ENCODE measurements around the gene BRCC3.

Gene BRCC3

GRCh38 chrX:155028129-155028528, 43.2 kb upstream of the BRCC3 start:
- TF ChIP-seq CTCF (IDR thresholded peaks at IDR 0.05; ENCODE audit: low read depth, low read length), result no peak
- no peak for DNase-seq (ENCODE audit: extremely low read depth, low read depth)

- no peak for TF ChIP-seq CTCF (IDR thresholded peaks at IDR 0.05; ENCODE audit: low read depth, low read length)
- no peak for DNase-seq (ENCODE audit: extremely low read depth, low read depth)
Observed at GRCh38 chrX:155028877-155029291, 42.4 kb upstream of the BRCC3 start.

- no peak for DNase-seq (ENCODE audit: extremely low read depth, low read depth)
- no peak for TF ChIP-seq CTCF (IDR thresholded peaks at IDR 0.05; ENCODE audit: low read depth, low read length)
Observed at GRCh38 chrX:155031657-155032056, 39.7 kb upstream of the BRCC3 start.

- no peak for TF ChIP-seq CTCF (IDR thresholded peaks at IDR 0.05; ENCODE audit: low read depth, low read length)
- DNase-seq (ENCODE audit: extremely low read depth, low read depth), result no peak
Observed at GRCh38 chrX:155035688-155036087, 35.6 kb upstream of the BRCC3 start.

- TF ChIP-seq CTCF (IDR thresholded peaks at IDR 0.05; ENCODE audit: low read depth, low read length), result no peak
- no peak for DNase-seq (ENCODE audit: extremely low read depth, low read depth)
Observed at GRCh38 chrX:155046129-155046810, 25.0 kb upstream of the BRCC3 start.

- no peak for TF ChIP-seq CTCF (IDR thresholded peaks at IDR 0.05; ENCODE audit: low read depth, low read length)
- DNase-seq (ENCODE audit: extremely low read depth, low read depth), result no peak
Observed at GRCh38 chrX:155046811-155047528, 24.3 kb upstream of the BRCC3 start.

GRCh38 chrX:155048977-155049619, 22.2 kb upstream of the BRCC3 start:
- no peak for DNase-seq (ENCODE audit: extremely low read depth, low read depth)
- peak; percentile 48 for TF ChIP-seq CTCF (IDR thresholded peaks at IDR 0.05; ENCODE audit: low read depth, low read length)
